HEK293 (cell line): ENCODE data around the gene ENDOV.

ENCODE experiments used
- CTCF ChIA-PET: fragments of 350-600 bp; formaldehyde crosslinking; extraction: SDS; loops from one replicate; lab custom pipeline; 2021; ENCODE audit warnings: antibody characterized with exemption; lab: Yijun Ruan, JAX
- POLR2A ChIA-PET: fragments of 300-600 bp; formaldehyde crosslinking; extraction: SDS; loops from one replicate; lab custom pipeline; 2020; ENCODE audit warnings: antibody characterized with exemption, inconsistent platforms; lab: Yijun Ruan, JAX
- H3K27ac ChIP-seq: fragments of 200-500 bp; sonication (Bioruptor generic); 2 replicates; pipeline ENCODE4 v1.5.1; 2014; ENCODE audit warnings: low read depth, low read length, control low read depth, inconsistent platforms; ENCODE audit errors: extremely low read depth
- H3K36me3 ChIP-seq, 2 experiments: fragments of 200-500 bp in 1 of 2; sonication (Bioruptor generic) in 1 of 2; 1 replicate in 1 of 2; 2 replicates in 1 of 2; pipeline ENCODE4 v1.5.1; 2014 to 2017; ENCODE audit warnings: inconsistent platforms in 2 of 2, low read length in 2 of 2; ENCODE audit not compliant: control insufficient read depth in 2 of 2, insufficient read depth in 1 of 2
- H3K4me1 ChIP-seq: fragments of 200-500 bp; sonication (Bioruptor generic); 2 replicates; pipeline ENCODE4 v1.5.1; 2014; ENCODE audit warnings: mild to moderate bottlenecking, low read length, inconsistent platforms; ENCODE audit not compliant: control insufficient read depth, insufficient read depth
- H3K4me3 ChIP-seq: 2 replicates; pipeline ENCODE4 v1.5.1; 2011; ENCODE audit warnings: low read depth, mild to moderate bottlenecking, control low read depth, low read length, moderate library complexity
- H3K9me3 ChIP-seq: fragments of 200-500 bp; sonication (Bioruptor generic); 2 replicates; pipeline ENCODE4 v1.5.1; 2014; ENCODE audit warnings: low read depth, low read length, inconsistent platforms; ENCODE audit not compliant: control insufficient read depth, insufficient read depth
- FEZF1 ChIP-seq: fragments of 450-650 bp; formaldehyde crosslinking; IDR thresholded peaks from 2 replicates; pipeline ENCODE4 v1.5.1; 2016; ENCODE audit warnings: missing biosample characterization, missing genetic modification characterization
- GLIS1 ChIP-seq: fragments of 450-650 bp; formaldehyde crosslinking; IDR thresholded peaks from 2 replicates; pipeline ENCODE4 v1.5.1; 2016; ENCODE audit warnings: missing biosample characterization, missing genetic modification characterization
- HOXC10 ChIP-seq: sonication (generic); formaldehyde crosslinking; IDR thresholded peaks from 2 replicates; pipeline ENCODE4 v1.8.1; 2023; ENCODE audit warnings: mild to moderate bottlenecking, missing genetic modification reagents
- KLF7 ChIP-seq: fragments of 450-650 bp; formaldehyde crosslinking; IDR thresholded peaks from 2 replicates; pipeline ENCODE4 v1.5.1; 2016; ENCODE audit warnings: missing biosample characterization, missing genetic modification characterization, borderline replicate concordance
- SALL2 ChIP-seq: fragments of 450-650 bp; formaldehyde crosslinking; IDR thresholded peaks from 2 replicates; pipeline ENCODE4 v1.5.0; 2017; ENCODE audit warnings: missing biosample characterization, mild to moderate bottlenecking, missing genetic modification characterization, borderline replicate concordance
- SETDB1 ChIP-seq: IDR thresholded peaks from one replicate; pipeline ENCODE4 v1.6.1; 2017; ENCODE audit warnings: mild to moderate bottlenecking, low read length, moderate library complexity, mixed read lengths; ENCODE audit not compliant: insufficient read length
- ZNF214 ChIP-seq: fragments of 450-650 bp; formaldehyde crosslinking; IDR thresholded peaks from 2 replicates; pipeline ENCODE4 v1.5.1; 2017; ENCODE audit warnings: missing biosample characterization, mild to moderate bottlenecking, missing genetic modification characterization, borderline replicate concordance
- ZNF404 ChIP-seq: fragments of 450-650 bp; formaldehyde crosslinking; IDR thresholded peaks from 2 replicates; pipeline ENCODE4 v1.5.1; 2017; ENCODE audit warnings: missing biosample characterization, missing genetic modification characterization
- ZNF518A ChIP-seq: fragments of 450-650 bp; formaldehyde crosslinking; conservative IDR thresholded peaks from 2 replicates; pipeline ENCODE4 v1.5.1; 2016; ENCODE audit warnings: low read depth, missing biosample characterization, missing genetic modification characterization
- ZNF558 ChIP-seq: fragments of 450-650 bp; formaldehyde crosslinking; IDR thresholded peaks from 2 replicates; pipeline ENCODE4 v1.5.1; 2016; ENCODE audit warnings: missing biosample characterization, missing genetic modification characterization
- ZNF571 ChIP-seq: fragments of 450-650 bp; formaldehyde crosslinking; IDR thresholded peaks from 2 replicates; pipeline ENCODE4 v1.5.0; 2017; ENCODE audit warnings: missing biosample characterization, missing genetic modification characterization
- ZNF626 ChIP-seq: fragments of 450-650 bp; sonication (Bioruptor Pico); formaldehyde crosslinking; IDR thresholded peaks from 2 replicates; pipeline ENCODE4 v1.5.1; 2018; ENCODE audit warnings: missing biosample characterization, missing genetic modification characterization, inconsistent platforms
- ZNF707 ChIP-seq: fragments of 450-650 bp; formaldehyde crosslinking; IDR thresholded peaks from 2 replicates; pipeline ENCODE4 v1.5.1; 2016; ENCODE audit warnings: missing biosample characterization, missing genetic modification characterization

Gene ENDOV

GRCh38 chr17:80427366-80428282 is 12.7 kb downstream of the ENDOV start:
- TF ChIP-seq ZNF518A (tag by site-specific recombination) (no peak), ZNF571 (tag by site-specific recombination) (no peak), ZNF214 (tag by site-specific recombination) (no peak), GLIS1 (tag by site-specific recombination) (no peak), ZNF558 (tag by site-specific recombination) (no peak), SETDB1 (no peak)
- POLR2A ChIA-PET: interaction anchor here (0.5 to 1.5 kb wide), 8 partner anchors 12 to 1985 kb away, joined by 3 to 4 read pairs (median 3); partner anchors contain the start of gene ENDOV
- no peak overlapping the region for H3K27ac ChIP-seq
- no peaks in the 10 kb centered on the region for H3K9me3 ChIP-seq
- no peak overlapping the region for H3K4me3 ChIP-seq
- H3K4me1 ChIP-seq: no peaks in the 10 kb centered on the region
- no peaks in the 10 kb centered on the region for H3K36me3 ChIP-seq
- CTCF ChIA-PET: interaction anchor here (0.5 to 2.5 kb wide), 64 partner anchors 8 to 689 kb away, joined by 3 to 42 read pairs (median 4); no protein-coding TSS in a partner anchor

DNA sequence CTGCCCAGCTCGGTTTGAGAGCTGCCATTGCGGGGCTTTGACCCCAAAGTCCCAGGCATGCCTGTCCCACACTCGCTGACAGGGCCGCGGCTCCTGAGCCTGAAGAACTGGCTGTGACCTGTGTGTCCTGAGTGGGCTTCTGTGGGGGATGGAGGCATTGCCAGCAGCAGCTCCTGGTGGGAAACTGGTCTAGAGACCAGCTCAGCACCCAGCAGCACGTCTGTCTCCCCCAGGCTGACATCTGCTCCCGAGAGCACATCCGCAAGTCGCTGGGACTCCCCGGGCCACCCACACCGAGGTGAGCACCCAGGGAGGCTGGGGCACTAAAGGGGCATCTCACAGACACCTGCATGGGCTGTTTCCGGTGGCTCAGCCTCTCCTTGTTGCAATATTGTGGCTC is 13.4 kb downstream of the ENDOV start:
- Histone ChIP-seq H3K36me3 (no peaks in the 10 kb centered on the region), H3K4me1 (no peaks in the 10 kb centered on the region), H3K9me3 (no peaks in the 10 kb centered on the region), H3K4me3 (no peak overlapping the region), H3K27ac (no peak overlapping the region)
- CTCF ChIA-PET: interaction anchor here (0.7 to 2.5 kb wide), 9 partner anchors 10 to 551 kb away, joined by 3 to 42 read pairs (median 4); no protein-coding TSS in a partner anchor
- TF ChIP-seq ZNF626 (no peak), ZNF707 (tag by site-specific recombination) (no peak)
- POLR2A ChIA-PET: interaction anchor here (0.6 kb wide), 1 partner anchor 127 kb away, joined by 3 read pairs; no protein-coding TSS in a partner anchor

DNA sequence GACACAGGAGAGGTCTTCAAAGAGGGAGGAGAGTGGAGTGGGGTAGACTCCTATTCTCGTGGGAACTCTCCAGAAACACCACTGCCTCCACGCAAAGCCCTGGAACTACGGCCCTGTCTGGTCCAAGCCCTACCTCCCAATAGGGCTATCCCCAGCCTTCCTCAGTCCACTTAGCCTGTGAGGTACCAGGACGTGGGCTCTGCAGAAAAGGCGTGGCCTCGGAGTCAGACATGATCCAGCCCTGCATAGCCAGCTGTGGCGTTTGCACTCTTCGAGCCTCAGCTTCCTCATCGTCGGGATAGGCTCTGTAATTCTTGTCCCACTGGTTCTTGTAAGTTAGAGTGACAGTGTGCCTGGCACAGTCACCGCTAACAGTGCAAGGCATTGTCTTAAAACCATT is 13.8 kb downstream of the ENDOV start:
- H3K27ac ChIP-seq: no peak overlapping the region
- POLR2A ChIA-PET: interaction anchor here (0.6 kb wide), 1 partner anchor 127 kb away, joined by 3 read pairs; no protein-coding TSS in a partner anchor
- H3K9me3 ChIP-seq: no peaks in the 10 kb centered on the region
- CTCF ChIA-PET: interaction anchor here (0.7 to 2.5 kb wide), 4 partner anchors 10 to 550 kb away, joined by 3 to 15 read pairs (median 8); no protein-coding TSS in a partner anchor
- H3K4me3 ChIP-seq: no peak overlapping the region
- no peaks in the 10 kb centered on the region for H3K36me3 ChIP-seq
- TF ChIP-seq HOXC10 (CRISPR knock-in tag) (no peak), SALL2 (tag by site-specific recombination) (no peak), ZNF404 (tag by site-specific recombination) (no peak), KLF7 (tag by site-specific recombination) (no peak), FEZF1 (tag by site-specific recombination) (no peak)
- H3K4me1 ChIP-seq: no peaks in the 10 kb centered on the region
